ENCODE measurements around the gene CHST13. TPM values are rescaled to one million over a fixed set of nuclear protein-coding genes. Genes with fewer than 3 reads are reported as not detected.

The CHST13 gene
- total RNA-seq, 1 experiment from 2014 or later, result 1.3 TPM

GRCh38 chr3:126540342-126540849 is 16.4 kb downstream of the CHST13 start:
- DNase-seq (ENCODE audit: low spot score), result no peak

- no peak for DNase-seq (ENCODE audit: low spot score)
Observed at GRCh38 chr3:126540951-126541627, 17.1 kb downstream of the CHST13 start.

GRCh38 chr3:126541628-126542339 is 17.8 kb downstream of the CHST13 start:
- DNase-seq (ENCODE audit: low spot score), result no peak

- DNase-seq (ENCODE audit: low spot score), result no peak
Observed at GRCh38 chr3:126542340-126543241, 18.6 kb downstream of the CHST13 start.

- no peak for DNase-seq (ENCODE audit: low spot score)
Observed at GRCh38 chr3:126543457-126544061, 19.6 kb downstream of the CHST13 start.

- DNase-seq (ENCODE audit: low spot score), result no peak
Observed at GRCh38 chr3:126544596-126545281, 20.8 kb downstream of the CHST13 start.

- DNase-seq (ENCODE audit: low spot score), result no peak
Observed at GRCh38 chr3:126545544-126545943, 21.6 kb downstream of the CHST13 start.

- no peak for DNase-seq (ENCODE audit: low spot score)
Observed at GRCh38 chr3:126546013-126546412, 22.1 kb downstream of the CHST13 start.

- no peak for DNase-seq (ENCODE audit: low spot score)
Observed at GRCh38 chr3:126546549-126547239, 22.7 kb downstream of the CHST13 start.

GRCh38 chr3:126547721-126548120 is 23.8 kb downstream of the CHST13 start:
- DNase-seq (ENCODE audit: low spot score), result no peak

- no peak for DNase-seq (ENCODE audit: low spot score)
Observed at GRCh38 chr3:126548556-126549466, 24.9 kb downstream of the CHST13 start.

GRCh38 chr3:126549861-126550487 is 26.0 kb downstream of the CHST13 start:
- DNase-seq (ENCODE audit: low spot score), result no peak

- no peak for DNase-seq (ENCODE audit: low spot score)
Observed at GRCh38 chr3:126550488-126551051, 26.6 kb downstream of the CHST13 start.

- DNase-seq (ENCODE audit: low spot score), result no peak
Observed at GRCh38 chr3:126551121-126551838, 27.3 kb downstream of the CHST13 start.

GRCh38 chr3:126551839-126552687 is 28.1 kb downstream of the CHST13 start:
- no peak for DNase-seq (ENCODE audit: low spot score)

- no peak for DNase-seq (ENCODE audit: low spot score)
Observed at GRCh38 chr3:126552688-126553283, 28.8 kb downstream of the CHST13 start.
